Osteoblast (primary cell): ENCODE measurements around the gene DCC. TPM values are rescaled to one million over a fixed set of nuclear protein-coding genes. Genes with fewer than 3 reads are reported as not detected.

Experiments used
- DNase-seq: peaks from one replicate; pipeline ENCODE4 v3.0.0; 2011; ENCODE audit warnings: low spot score, mixed read lengths; ENCODE audit not compliant: insufficient read length; ENCODE audit errors: missing footprints
- H2AFZ ChIP-seq: 2 replicates; pipeline ENCODE4 v1.6.0; 2011; ENCODE audit warnings: mild to moderate bottlenecking, low read length
- H3K27ac ChIP-seq: 2 replicates; pipeline ENCODE4 v1.5.1; 2011; ENCODE audit warnings: mild to moderate bottlenecking, low read depth, low read length, moderate library complexity
- H3K27me3 ChIP-seq: 2 replicates; pipeline ENCODE4 v1.6.0; 2012; ENCODE audit warnings: mild to moderate bottlenecking, control low read depth, inconsistent platforms, low read length, moderate library complexity; ENCODE audit not compliant: insufficient read depth
- H3K36me3 ChIP-seq: 2 replicates; pipeline ENCODE4 v1.5.1; 2011; ENCODE audit warnings: mild to moderate bottlenecking, low read length, control low read depth, moderate library complexity; ENCODE audit not compliant: insufficient read depth
- H3K4me1 ChIP-seq: 2 replicates; pipeline ENCODE4 v1.5.1; 2011; ENCODE audit warnings: mild to moderate bottlenecking, low read length, control low read depth, moderate library complexity; ENCODE audit not compliant: insufficient read depth
- H3K4me2 ChIP-seq: 2 replicates; pipeline ENCODE4 v1.6.0; 2011; ENCODE audit warnings: mild to moderate bottlenecking, low read length; ENCODE audit not compliant: insufficient read depth
- H3K4me3 ChIP-seq: fragments of 200-600 bp; sonication (generic); 3 replicates; pipeline ENCODE4 v1.5.1; 2012; ENCODE audit warnings: mild to moderate bottlenecking, low read length, inconsistent platforms; ENCODE audit not compliant: insufficient read depth
- H3K79me2 ChIP-seq: 2 replicates; pipeline ENCODE4 v1.6.0; 2012; ENCODE audit warnings: mild to moderate bottlenecking, low read length, control low read depth, inconsistent platforms; ENCODE audit not compliant: insufficient read depth
- H3K9me3 ChIP-seq: 2 replicates; pipeline ENCODE4 v1.5.1; 2011; ENCODE audit warnings: low read depth, low read length, control low read depth
- H4K20me1 ChIP-seq: 2 replicates; pipeline ENCODE4 v1.6.0; 2012; ENCODE audit warnings: mild to moderate bottlenecking, low read length, control low read depth; ENCODE audit not compliant: insufficient read depth
- total RNA-seq: library from RNA; depleted of rRNA; stranded (reverse); fragments of >200 nt; gene quantifications from 2 replicates; pipeline ENCODE4 v1.2.3, GENCODE V29; 2012
- TF ChIP-seq, protein P1 (sequence below): IDR thresholded peaks from 2 replicates; pipeline ENCODE4 v1.5.1; 2011; ENCODE audit warnings: mild to moderate bottlenecking, low read depth, low read length, moderate library complexity; ENCODE audit errors: extremely low read depth

Gene DCC
- total RNA-seq, 1 donor = not detected

DNA sequence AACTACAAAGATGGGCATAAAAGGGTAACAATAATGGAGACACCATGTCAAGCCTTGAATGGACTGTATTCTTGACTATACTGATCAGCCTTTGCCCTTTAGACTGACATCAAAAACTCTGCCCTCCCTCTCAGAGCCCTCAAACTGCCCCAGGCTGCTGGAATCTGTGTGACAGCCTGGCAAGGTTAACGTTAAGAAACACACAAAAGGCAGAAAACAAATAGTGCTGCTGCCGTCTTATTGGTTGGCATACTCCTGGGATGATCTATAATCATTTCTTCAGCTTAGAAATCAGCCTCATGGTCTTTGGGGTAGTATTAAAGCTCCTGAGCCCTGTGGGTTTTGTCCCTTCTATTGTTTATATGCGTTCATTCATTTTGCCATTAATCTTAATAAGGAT, 338.0 kb downstream of the DCC start:
- Histone ChIP-seq H3K27ac (no peak overlapping the region), H4K20me1 (no peaks in the 10 kb centered on the region), H3K27me3 (no peaks in the 10 kb centered on the region), H3K36me3 (no peaks in the 10 kb centered on the region), H2AFZ (no peak overlapping the region), H3K9me3 (peaks cover 9% of the 10 kb centered on the region), H3K4me1 (no peaks in the 10 kb centered on the region), H3K4me2 (no peak overlapping the region), H3K79me2 (no peaks in the 10 kb centered on the region), H3K4me3 (no peak overlapping the region)
- TF ChIP-seq, protein P1, sequence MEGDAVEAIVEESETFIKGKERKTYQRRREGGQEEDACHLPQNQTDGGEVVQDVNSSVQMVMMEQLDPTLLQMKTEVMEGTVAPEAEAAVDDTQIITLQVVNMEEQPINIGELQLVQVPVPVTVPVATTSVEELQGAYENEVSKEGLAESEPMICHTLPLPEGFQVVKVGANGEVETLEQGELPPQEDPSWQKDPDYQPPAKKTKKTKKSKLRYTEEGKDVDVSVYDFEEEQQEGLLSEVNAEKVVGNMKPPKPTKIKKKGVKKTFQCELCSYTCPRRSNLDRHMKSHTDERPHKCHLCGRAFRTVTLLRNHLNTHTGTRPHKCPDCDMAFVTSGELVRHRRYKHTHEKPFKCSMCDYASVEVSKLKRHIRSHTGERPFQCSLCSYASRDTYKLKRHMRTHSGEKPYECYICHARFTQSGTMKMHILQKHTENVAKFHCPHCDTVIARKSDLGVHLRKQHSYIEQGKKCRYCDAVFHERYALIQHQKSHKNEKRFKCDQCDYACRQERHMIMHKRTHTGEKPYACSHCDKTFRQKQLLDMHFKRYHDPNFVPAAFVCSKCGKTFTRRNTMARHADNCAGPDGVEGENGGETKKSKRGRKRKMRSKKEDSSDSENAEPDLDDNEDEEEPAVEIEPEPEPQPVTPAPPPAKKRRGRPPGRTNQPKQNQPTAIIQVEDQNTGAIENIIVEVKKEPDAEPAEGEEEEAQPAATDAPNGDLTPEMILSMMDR = no peak
- no peak for DNase-seq

DNA sequence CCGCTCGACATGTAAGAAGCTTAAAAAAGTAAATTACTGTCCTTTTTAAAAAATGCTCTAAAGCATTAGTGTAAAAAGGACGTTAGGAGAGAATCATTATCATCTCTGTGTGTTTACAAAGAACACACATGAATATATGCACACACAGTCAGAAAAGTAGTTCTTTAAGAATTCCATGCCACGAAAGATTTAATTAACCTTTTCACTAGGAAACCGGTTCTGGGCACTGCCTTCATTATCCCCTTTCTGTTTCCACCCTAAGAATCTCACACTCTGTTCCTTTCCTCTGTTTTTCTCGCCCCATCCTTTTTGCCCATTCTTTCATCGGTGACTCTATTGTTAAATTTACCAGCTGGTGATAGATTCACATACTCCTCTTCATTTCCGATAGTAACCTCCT, 338.6 kb downstream of the DCC start:
- H4K20me1 ChIP-seq = no peaks in the 10 kb centered on the region
- no peaks in the 10 kb centered on the region for H3K4me1 ChIP-seq
- TF ChIP-seq, protein P1 = no peak
- no peak overlapping the region for H2AFZ ChIP-seq
- no peak for DNase-seq
- no peaks in the 10 kb centered on the region for H3K79me2 ChIP-seq
- H3K9me3 ChIP-seq = peaks cover 9% of the 10 kb centered on the region
- H3K4me3 ChIP-seq = no peak overlapping the region
- no peaks in the 10 kb centered on the region for H3K27me3 ChIP-seq
- no peak overlapping the region for H3K27ac ChIP-seq
- H3K36me3 ChIP-seq = no peaks in the 10 kb centered on the region
- no peak overlapping the region for H3K4me2 ChIP-seq

DNA sequence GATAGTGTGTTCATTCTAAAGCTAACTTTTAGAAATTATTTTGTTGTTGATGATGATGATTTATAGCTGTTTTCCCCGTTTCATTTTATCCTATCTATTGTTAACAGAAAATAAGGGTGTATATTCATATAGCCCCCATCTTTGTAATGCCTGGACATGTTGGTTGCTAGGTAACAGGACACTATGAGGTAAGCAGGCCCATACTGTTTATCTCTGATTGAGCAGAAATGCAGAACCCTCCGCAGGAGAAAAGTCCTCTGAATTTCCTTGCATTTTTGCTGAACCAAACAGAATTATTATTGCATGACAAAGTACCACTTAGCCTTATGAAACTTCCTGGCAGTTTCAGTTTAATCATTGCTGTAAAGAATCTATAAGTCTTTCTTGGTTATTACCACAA, 339.4 kb downstream of the DCC start:
- H3K36me3 ChIP-seq = no peaks in the 10 kb centered on the region
- no peaks in the 10 kb centered on the region for H3K79me2 ChIP-seq
- TF ChIP-seq, protein P1 = no peak
- H3K4me1 ChIP-seq = no peaks in the 10 kb centered on the region
- no peak overlapping the region for H3K4me3 ChIP-seq
- H3K27me3 ChIP-seq = no peaks in the 10 kb centered on the region
- peaks cover 6% of the 10 kb centered on the region for H3K9me3 ChIP-seq
- no peak overlapping the region for H2AFZ ChIP-seq
- no peaks in the 10 kb centered on the region for H4K20me1 ChIP-seq
- no peak for DNase-seq
- H3K4me2 ChIP-seq = no peak overlapping the region
- no peak overlapping the region for H3K27ac ChIP-seq

DNA sequence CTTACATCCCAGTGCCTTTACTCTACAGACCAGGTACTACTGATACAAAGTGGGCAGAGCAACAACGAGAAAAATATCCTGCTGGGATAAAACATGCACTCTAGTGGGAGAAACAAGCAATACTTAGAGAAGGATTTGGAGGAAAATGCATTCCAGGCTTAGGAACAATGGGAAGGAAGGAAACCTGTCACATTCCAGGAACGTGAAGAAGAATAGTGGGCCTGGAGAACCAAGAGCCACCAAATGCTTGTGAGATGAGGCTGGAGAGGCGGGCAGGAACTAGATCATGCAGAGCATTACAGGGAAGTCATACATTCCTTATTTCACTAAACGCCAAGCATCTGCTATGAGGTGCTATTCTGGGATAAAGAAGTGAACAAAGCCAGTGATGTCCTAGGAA, 342.3 kb downstream of the DCC start:
- Histone ChIP-seq H3K79me2 (no peaks in the 10 kb centered on the region), H3K4me2 (no peak overlapping the region), H4K20me1 (no peaks in the 10 kb centered on the region), H3K4me3 (no peak overlapping the region), H3K4me1 (no peaks in the 10 kb centered on the region), H3K9me3 (peaks cover 6% of the 10 kb centered on the region), H2AFZ (no peak overlapping the region), H3K36me3 (no peaks in the 10 kb centered on the region), H3K27me3 (no peaks in the 10 kb centered on the region), H3K27ac (no peak overlapping the region)
- no peak for DNase-seq
- TF ChIP-seq, protein P1 = no peak
